Right atrium auricular region (tissue), 2 donors: ENCODE measurements around the gene PPP1R36. TPM values are rescaled to one million over a fixed set of nuclear protein-coding genes. Genes with fewer than 3 reads are reported as not detected.

Experiments used
- DNase-seq: peaks from one replicate; pipeline ENCODE4 v3.0.0-alpha.2; 2019; ENCODE audit warnings: low spot score
- H3K27ac ChIP-seq, 2 donors: fragments of 200-600 bp; sonication (generic); 1 replicate in 1 of 2; 2 replicates in 1 of 2; pipeline ENCODE4 v1.5.1; 2016 to 2019
- H3K27me3 ChIP-seq, 2 donors: fragments of 200-600 bp; sonication (generic); one replicate each; pipeline versions ENCODE4 v1.5.1 to v1.6.0; 2017 to 2019
- H3K36me3 ChIP-seq: fragments of 200-600 bp; sonication (generic); one replicate; pipeline ENCODE4 v1.5.1; 2016
- H3K4me1 ChIP-seq, 2 donors: fragments of 200-600 bp; sonication (generic); one replicate each; pipeline versions ENCODE4 v1.5.1 to v1.6.0; 2017 to 2019
- H3K4me3 ChIP-seq, 2 donors: fragments of 200-600 bp; sonication (generic); 1 replicate in 1 of 2; 2 replicates in 1 of 2; pipeline ENCODE4 v1.5.1; 2017 to 2019; ENCODE audit warnings: mild to moderate bottlenecking in 1 of 2, moderate library complexity in 1 of 2
- H3K9me3 ChIP-seq, 2 donors: fragments of 200-600 bp; sonication (generic); one replicate each; pipeline ENCODE4 v1.5.1; 2019
- total RNA-seq, 2 donors: library from RNA; depleted of rRNA; stranded (reverse); fragments of >200 nt; gene quantifications; one replicate each; pipeline ENCODE4 v1.1.0, GENCODE V29; 2016
- TF ChIP-seq, protein P1 (sequence below), 2 donors: fragments of 200-600 bp; sonication (generic); IDR thresholded peaks; one replicate each; pipeline ENCODE4 v1.5.1; 2019; ENCODE audit warnings: antibody characterized with exemption in 2 of 2

PPP1R36 gene, protein sequence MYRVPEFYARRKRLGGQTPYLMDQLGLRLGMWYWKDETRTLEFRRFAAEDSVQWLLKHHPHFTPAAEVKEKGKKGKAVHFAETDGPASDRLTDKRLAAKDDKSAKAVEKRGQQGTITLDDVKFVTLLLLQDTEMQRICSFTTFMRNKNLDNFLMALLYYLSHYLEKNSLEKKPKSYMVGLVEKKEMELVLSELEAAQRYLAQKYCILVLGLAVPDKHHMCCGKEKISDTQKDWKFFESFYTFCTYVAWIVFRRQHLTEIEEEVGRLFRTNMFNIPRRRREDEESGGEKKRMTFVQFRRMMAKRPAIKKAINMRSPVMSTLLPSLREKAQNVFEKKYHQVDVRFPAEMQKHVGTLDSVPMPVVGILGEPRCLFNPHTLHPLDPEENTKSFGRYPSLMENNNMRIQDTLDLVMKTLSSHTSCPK
- total RNA-seq = under 1 TPM in 1 of 2 donors, not detected in 1; 0.31 TPM

GRCh38 chr14:64549791-64550620, at the start of gene PPP1R36:
Gene PPP1R36 (plus strand): TSS chr14:64549961. CDS start chr14:64549998, 37 bp downstream.
- H3K36me3 ChIP-seq = no peaks in the 10 kb centered on the region
- no peak within 1 kb of the TSS for H3K27ac ChIP-seq
- TF ChIP-seq, protein P1, sequence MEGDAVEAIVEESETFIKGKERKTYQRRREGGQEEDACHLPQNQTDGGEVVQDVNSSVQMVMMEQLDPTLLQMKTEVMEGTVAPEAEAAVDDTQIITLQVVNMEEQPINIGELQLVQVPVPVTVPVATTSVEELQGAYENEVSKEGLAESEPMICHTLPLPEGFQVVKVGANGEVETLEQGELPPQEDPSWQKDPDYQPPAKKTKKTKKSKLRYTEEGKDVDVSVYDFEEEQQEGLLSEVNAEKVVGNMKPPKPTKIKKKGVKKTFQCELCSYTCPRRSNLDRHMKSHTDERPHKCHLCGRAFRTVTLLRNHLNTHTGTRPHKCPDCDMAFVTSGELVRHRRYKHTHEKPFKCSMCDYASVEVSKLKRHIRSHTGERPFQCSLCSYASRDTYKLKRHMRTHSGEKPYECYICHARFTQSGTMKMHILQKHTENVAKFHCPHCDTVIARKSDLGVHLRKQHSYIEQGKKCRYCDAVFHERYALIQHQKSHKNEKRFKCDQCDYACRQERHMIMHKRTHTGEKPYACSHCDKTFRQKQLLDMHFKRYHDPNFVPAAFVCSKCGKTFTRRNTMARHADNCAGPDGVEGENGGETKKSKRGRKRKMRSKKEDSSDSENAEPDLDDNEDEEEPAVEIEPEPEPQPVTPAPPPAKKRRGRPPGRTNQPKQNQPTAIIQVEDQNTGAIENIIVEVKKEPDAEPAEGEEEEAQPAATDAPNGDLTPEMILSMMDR (IDR thresholded peaks at IDR 0.05) = no peak
- peak; percentile 64 for DNase-seq
- H3K9me3 ChIP-seq = no peaks in the 10 kb centered on the region
- peaks cover 0 to 14% of the 10 kb centered on the region in 2 donors for H3K4me1 ChIP-seq
- peak within 1 kb of the TSS; percentile 30 to 47 for H3K4me3 ChIP-seq
- H3K27me3 ChIP-seq = no peaks in the 10 kb centered on the region

DNA sequence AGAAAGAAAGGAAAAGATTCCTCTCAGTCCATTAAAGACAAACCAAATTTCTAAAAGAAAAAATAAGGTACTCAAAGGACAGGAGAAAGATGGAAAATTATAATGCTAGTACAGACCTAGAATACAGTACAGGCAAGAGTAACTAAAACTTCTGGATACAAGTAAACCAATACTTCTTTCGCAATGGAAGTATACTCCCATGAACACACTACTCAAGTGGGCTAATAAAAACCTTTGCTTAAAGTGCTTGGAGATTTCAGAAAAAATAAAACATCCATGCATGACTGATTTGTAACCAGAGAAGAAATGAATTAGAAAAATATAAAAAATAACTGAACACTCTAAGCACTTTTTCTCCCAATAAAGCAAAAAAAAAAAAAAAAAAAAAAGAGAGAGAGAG, 49.7 kb upstream of the PPP1R36 start:
- H3K4me1 ChIP-seq = peaks cover 0 to 32% of the 10 kb centered on the region in 2 donors
- no peaks in the 10 kb centered on the region for H3K27me3 ChIP-seq
- H3K36me3 ChIP-seq = no peaks in the 10 kb centered on the region
- TF ChIP-seq, protein P1 (IDR thresholded peaks at IDR 0.05) = no peak
- H3K9me3 ChIP-seq = no peaks in the 10 kb centered on the region
- DNase-seq = no peak
- peak overlapping the region in 1 of 2 donors; percentile 100 for H3K27ac ChIP-seq
- H3K4me3 ChIP-seq = no peak overlapping the region

DNA sequence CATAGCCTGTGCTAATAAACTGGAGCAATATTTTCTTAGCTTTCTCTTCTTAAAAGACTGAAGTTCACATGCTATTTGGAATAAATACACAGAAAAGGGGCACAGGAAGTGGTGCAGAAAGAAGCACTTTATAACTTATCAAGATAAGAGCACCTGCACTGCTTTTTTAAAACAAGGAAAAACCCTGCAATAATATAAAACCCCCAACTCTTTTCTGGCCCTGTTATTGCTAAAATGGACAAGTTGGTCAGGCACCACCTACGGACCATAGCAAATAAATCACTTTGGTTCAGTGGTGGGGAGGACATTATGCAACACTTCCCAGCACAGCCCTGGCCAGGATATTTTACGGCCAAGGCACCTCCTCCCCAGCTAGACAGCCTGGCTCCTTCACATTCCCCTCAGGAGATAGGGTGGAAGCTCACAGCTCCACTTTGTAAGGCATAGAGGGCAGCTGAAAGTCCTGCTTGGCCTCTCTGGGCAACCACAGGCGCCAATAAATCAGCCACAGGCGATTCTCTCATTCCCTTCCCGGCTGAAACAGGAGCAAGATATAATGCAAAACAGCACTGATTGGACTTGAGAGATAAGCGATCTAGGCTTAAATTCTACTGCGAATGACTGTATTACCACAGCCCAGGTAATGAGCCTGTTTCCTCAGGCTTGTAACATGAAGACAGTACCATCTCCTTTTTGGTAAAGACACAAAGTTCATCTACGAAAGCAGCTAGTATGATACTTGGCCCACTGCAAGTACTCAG, 48.2 kb upstream of the PPP1R36 start:
- Histone ChIP-seq H3K4me1 (peaks cover 0 to 43% of the 10 kb centered on the region in 2 donors), H3K4me3 (peak overlapping the region; percentile 80 to 85), H3K27me3 (no peaks in the 10 kb centered on the region), H3K27ac (peak overlapping the region; percentile 99 to 100), H3K36me3 (no peaks in the 10 kb centered on the region), H3K9me3 (no peaks in the 10 kb centered on the region)
- TF ChIP-seq, protein P1 (IDR thresholded peaks at IDR 0.05) = no peak
- peak; percentile 80 for DNase-seq

GRCh38 chr14:64502456-64502855, 47.3 kb upstream of the PPP1R36 start:
- Histone ChIP-seq H3K36me3 (no peaks in the 10 kb centered on the region), H3K9me3 (no peaks in the 10 kb centered on the region), H3K27ac (peak overlapping the region; percentile 99 to 100), H3K27me3 (no peaks in the 10 kb centered on the region), H3K4me1 (peaks cover 0 to 52% of the 10 kb centered on the region in 2 donors), H3K4me3 (peak overlapping the region; percentile 80 to 85)
- TF ChIP-seq, protein P1 (IDR thresholded peaks at IDR 0.05) = no peak
- DNase-seq = no peak

DNA sequence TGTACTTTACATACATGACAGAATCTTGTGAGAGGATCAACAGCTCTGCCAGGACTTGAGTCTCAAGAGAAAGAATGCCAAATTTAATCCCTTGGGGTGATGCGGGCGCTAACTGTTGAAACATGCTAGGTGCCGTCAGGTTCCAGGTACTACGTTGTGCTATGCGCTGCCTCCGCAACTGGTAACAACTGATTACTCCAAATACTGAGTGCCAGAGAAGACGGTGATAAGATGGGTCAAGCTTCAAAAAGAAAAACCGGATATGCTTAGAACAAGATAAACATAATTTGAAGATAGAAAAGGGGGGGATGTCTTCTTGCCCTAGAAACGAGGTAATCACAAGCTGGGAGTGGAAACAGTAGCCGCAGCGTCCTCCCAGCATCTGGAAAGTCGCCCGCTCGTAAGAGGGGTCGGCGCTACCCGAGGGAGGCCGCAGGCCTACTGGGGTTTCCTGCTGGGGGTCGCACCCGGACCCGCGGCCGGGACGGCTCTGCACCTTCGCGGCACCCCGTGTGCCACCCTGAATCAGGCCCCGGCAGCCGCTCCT, 46.8 kb upstream of the PPP1R36 start:
- Histone ChIP-seq H3K4me3 (peak overlapping the region; percentile 80 to 85), H3K4me1 (peaks cover 0 to 57% of the 10 kb centered on the region in 2 donors), H3K36me3 (no peaks in the 10 kb centered on the region), H3K27me3 (no peaks in the 10 kb centered on the region), H3K9me3 (no peaks in the 10 kb centered on the region), H3K27ac (peak overlapping the region; percentile 99 to 100)
- TF ChIP-seq, protein P1 (IDR thresholded peaks at IDR 0.05) = no peak
- DNase-seq = no peak
